ENCODE measurements around the gene TSPAN9. TPM values are rescaled to one million over a fixed set of nuclear protein-coding genes. Genes with fewer than 3 reads are reported as not detected.

Gene TSPAN9
- total RNA-seq, 1 donor from 2014 or later, result 109 TPM

DNA sequence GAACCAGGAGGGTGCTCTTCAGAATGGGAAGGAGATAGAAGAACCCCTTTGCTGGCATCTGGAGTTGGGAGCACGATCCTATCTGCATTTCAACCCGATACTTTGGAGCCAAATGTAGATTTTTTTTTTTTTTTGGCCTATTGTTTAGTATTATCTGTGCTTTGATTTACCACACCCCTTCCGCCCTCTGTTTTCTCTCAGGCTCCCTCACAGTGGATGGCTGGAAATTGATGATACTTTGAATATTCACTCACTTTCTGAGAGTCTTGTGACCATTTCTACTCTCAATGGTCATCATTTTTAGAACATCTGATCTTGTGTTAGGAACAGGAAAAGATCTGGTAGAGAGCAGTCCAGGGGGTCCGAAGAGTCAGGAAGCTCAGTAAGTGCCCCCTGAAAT lies 9.0 kb downstream of the TSPAN9 start:
- Histone ChIP-seq H3K27me3 (no peaks in the 10 kb centered on the region), H3K4me3 (no peak overlapping the region), H3K9me3 (no peaks in the 10 kb centered on the region), H3K36me3 (peaks cover 2 to 7% of the 10 kb centered on the region in 2 donors), H3K27ac (no peak overlapping the region), H3K4me1 (no peaks in the 10 kb centered on the region)
- TF ChIP-seq, protein P1, sequence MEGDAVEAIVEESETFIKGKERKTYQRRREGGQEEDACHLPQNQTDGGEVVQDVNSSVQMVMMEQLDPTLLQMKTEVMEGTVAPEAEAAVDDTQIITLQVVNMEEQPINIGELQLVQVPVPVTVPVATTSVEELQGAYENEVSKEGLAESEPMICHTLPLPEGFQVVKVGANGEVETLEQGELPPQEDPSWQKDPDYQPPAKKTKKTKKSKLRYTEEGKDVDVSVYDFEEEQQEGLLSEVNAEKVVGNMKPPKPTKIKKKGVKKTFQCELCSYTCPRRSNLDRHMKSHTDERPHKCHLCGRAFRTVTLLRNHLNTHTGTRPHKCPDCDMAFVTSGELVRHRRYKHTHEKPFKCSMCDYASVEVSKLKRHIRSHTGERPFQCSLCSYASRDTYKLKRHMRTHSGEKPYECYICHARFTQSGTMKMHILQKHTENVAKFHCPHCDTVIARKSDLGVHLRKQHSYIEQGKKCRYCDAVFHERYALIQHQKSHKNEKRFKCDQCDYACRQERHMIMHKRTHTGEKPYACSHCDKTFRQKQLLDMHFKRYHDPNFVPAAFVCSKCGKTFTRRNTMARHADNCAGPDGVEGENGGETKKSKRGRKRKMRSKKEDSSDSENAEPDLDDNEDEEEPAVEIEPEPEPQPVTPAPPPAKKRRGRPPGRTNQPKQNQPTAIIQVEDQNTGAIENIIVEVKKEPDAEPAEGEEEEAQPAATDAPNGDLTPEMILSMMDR (IDR thresholded peaks at IDR 0.05), result no peak
- intact Hi-C loops (cut with DNase I), result no loop called here
- DNase-seq (ENCODE audit: low spot score in 2 of 2), result no peak

DNA sequence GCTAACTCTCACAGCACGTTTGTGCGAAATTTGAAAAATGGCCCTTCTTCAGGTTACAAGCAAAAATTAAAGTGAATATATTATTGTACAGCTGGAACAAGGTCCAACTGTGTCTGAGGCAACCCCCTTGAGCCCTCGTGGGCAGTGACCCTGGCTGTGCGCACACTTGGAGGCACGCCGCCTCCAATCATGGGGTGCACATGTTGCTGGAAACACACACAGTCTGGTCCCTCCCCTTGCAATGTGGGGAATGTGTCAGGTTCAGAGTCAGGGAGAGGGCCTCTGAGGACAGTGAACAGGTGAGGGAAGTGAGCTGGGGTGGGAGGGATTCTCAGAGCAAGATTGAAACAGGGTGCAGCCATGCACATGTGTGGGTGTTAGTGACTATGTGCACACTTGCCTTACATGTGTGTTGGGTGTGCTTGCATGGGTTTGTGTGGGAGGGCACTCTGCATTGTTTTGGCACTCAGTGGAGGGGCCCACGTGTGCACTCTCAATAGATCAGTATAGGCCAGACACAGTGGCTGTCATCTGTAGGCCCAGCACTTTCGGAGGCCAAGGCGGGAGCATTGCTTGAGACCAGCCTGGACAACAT lies 9.6 kb downstream of the TSPAN9 start:
- intact Hi-C loops (cut with DNase I), result no loop called here
- Histone ChIP-seq H3K27me3 (no peaks in the 10 kb centered on the region), H3K4me1 (peaks cover 0 to 3% of the 10 kb centered on the region in 2 donors), H3K36me3 (peaks cover 2 to 7% of the 10 kb centered on the region in 2 donors), H3K4me3 (no peak overlapping the region), H3K27ac (no peak overlapping the region), H3K9me3 (no peaks in the 10 kb centered on the region)
- DNase-seq (ENCODE audit: low spot score in 2 of 2), result no peak
- TF ChIP-seq, protein P1 (IDR thresholded peaks at IDR 0.05), result no peak

DNA sequence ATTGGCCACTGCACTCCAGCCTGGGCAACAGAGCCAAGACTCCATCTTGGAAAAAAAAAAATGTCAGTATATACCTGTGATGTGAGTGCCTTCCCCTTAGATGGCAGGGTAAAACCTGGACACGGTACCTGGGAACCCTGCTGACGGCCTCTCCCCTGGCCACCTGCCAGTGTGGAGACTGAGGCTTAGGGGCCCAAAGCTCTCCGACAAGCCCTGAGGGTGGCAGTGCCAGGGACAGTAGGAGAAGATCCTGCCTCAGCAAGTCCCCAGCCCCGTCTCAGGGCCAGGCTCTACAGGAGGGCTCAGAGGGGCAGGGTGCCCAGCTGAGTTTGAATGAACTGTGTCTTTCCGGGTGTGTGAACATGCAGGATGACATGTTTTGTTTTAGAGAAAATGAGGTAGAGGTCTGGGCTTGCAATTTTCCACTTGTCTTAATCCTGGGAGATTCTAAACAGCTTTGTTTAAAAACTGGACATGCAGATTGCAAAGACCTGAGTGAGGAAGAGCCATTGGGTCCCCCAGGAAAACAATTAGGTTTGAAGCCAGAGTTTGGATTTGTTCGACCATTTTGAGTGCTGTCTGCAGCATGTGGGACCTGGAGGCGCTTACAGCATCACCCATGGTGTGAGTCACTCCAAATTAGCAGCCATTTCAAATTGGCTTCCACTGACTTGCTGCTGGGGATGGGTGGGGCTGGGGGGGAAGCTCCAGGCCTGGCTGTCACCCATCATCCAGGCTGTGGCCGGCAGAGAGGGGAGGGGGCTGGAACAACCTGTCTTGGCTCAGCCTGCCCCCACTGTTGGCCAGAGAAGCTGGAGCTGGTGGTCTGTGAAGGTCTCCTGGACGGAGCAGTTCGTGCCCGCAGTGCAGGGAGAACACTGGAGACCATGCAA lies 10.8 kb downstream of the TSPAN9 start:
- Histone ChIP-seq H3K27me3 (no peaks in the 10 kb centered on the region), H3K9me3 (no peaks in the 10 kb centered on the region), H3K36me3 (peaks cover 2 to 7% of the 10 kb centered on the region in 2 donors), H3K27ac (no peak overlapping the region), H3K4me1 (peaks cover 0 to 7% of the 10 kb centered on the region in 2 donors), H3K4me3 (no peak overlapping the region)
- no peak for DNase-seq (ENCODE audit: low spot score in 2 of 2)
- intact Hi-C loops (cut with DNase I), result no loop called here
- TF ChIP-seq, protein P1 (IDR thresholded peaks at IDR 0.05), result no peak

DNA sequence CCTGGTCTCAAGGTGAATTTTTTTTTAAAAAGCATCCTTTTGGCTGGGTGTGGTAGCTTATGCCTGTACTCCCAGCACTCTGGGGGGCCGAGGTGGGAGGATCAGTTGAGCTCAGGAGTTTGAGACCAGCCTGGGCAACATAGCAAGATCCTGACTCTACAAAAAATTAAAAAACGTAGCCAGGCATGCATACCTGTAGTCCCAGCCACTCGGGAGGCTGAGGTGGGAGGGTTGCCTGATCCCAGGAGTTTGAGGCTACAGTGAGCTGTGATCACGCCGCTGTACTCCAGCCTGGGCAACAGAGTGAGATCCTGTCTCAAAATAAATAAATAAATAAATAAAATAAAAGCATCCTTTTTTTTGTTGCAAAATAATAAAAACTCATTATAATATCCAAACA lies 12.4 kb downstream of the TSPAN9 start:
- TF ChIP-seq, protein P1 (IDR thresholded peaks at IDR 0.05), result no peak
- Histone ChIP-seq H3K9me3 (no peaks in the 10 kb centered on the region), H3K36me3 (peaks cover 2 to 7% of the 10 kb centered on the region in 2 donors), H3K27me3 (no peaks in the 10 kb centered on the region), H3K4me3 (no peak overlapping the region), H3K27ac (no peak overlapping the region), H3K4me1 (peaks cover 0 to 7% of the 10 kb centered on the region in 2 donors)
- no peak for DNase-seq (ENCODE audit: low spot score in 2 of 2)
- intact Hi-C loops (cut with DNase I), result no loop called here

DNA sequence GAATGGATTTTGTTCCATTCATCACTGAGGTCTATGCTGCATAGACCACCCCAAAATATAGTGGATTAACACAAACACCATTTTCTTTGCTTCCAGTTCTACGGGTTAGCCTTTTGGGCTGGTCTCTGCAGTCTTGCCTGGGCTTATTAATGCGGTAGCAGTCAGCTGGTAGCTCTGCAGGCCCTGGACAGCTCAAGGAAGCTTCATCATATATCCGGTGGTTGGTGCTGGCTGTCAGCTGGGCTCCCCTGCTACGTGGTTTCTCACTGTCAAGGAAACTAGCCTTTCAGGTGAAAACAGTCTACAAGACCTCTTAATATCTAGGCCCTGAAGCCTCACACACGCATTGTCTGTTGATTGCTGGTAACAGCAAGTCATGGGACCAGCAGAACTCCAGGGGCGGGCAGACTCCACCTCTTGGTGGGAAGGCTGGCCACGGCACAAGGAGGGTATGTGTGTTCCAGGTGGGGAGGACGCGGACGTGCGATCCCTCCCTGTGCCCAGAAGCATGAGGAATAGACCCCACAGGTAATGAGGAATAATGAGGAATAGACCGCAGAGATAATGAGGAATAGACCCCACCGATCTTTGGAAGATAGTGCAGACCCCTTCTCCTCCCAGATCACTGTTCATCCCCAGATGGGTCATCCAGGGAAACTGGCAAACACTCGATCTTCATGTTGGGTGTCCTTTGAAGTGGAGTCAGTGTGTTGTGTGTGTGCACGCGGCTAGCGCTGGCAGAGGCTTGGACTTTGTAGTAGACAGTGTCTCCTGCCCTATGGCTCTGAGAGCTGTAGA lies 13.3 kb downstream of the TSPAN9 start:
- H3K9me3 ChIP-seq, result no peaks in the 10 kb centered on the region
- H3K27ac ChIP-seq, result no peak overlapping the region
- intact Hi-C loops (cut with DNase I), result no loop called here
- H3K36me3 ChIP-seq, result peaks cover 0 to 2% of the 10 kb centered on the region in 2 donors
- H3K27me3 ChIP-seq, result no peaks in the 10 kb centered on the region
- peaks cover 0 to 7% of the 10 kb centered on the region in 2 donors for H3K4me1 ChIP-seq
- H3K4me3 ChIP-seq, result no peak overlapping the region
- TF ChIP-seq, protein P1 (IDR thresholded peaks at IDR 0.05), result no peak
- no peak for DNase-seq (ENCODE audit: low spot score in 2 of 2)

Data from ascending aorta (tissue), 2 donors.